Spleen (tissue), 7 donors: ENCODE results near the gene SRF.

Experiments
- POLR2A ChIP-seq, 3 donors: fragments of 450-650 bp; IDR thresholded peaks; one replicate each; pipeline ENCODE4 v1.5.1; 2017; ENCODE audit warnings: antibody characterized with exemption in 3 of 3, mild to moderate bottlenecking in 1 of 3
- TF ChIP-seq, protein P1 (sequence below), 11 experiments: fragments of 200-600 bp in 7 of 11; fragments of 450-650 bp in 4 of 11; sonication (generic) in 4 of 11; IDR thresholded peaks in 8 of 11; conservative IDR thresholded peaks in 3 of 11; 1 replicate in 7 of 11; 2 replicates in 4 of 11; pipeline versions ENCODE4 v1.4.0 to v1.8.0; 2016 to 2021; ENCODE audit warnings: antibody characterized with exemption in 11 of 11, inconsistent platforms in 4 of 11, mild to moderate bottlenecking in 1 of 11
- donor health status: DM: no; HTN: no; CAD: no; lungs with moderate emphysema.
- donor health status: DM: no; HTN: no; CAD: no.
- donor health status: DM: no; HTN: no; CAD: no.

DNA sequence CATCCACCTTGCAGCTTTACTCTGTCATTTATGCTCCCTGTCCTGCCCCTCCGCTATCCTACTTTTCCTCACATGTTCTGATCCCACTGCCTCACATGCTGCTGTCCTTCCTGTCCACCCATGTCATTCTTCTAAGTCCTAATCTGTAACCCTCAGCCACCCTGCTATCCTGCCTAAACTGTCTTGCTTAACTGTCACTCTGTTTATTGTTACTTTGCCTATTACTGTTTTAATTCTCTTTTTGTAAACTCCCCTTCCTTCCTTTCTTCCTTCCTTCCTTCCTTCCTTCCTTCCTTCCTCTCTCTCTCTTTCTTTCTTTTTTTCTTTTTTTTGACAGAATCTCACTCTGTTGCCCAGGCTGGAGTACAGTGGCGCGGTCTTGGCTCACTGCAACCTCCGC lies 12.4 kb downstream of the SRF start:
- no peak for TF ChIP-seq POLR2A (IDR thresholded peaks at IDR 0.05)
- TF ChIP-seq, protein P1, sequence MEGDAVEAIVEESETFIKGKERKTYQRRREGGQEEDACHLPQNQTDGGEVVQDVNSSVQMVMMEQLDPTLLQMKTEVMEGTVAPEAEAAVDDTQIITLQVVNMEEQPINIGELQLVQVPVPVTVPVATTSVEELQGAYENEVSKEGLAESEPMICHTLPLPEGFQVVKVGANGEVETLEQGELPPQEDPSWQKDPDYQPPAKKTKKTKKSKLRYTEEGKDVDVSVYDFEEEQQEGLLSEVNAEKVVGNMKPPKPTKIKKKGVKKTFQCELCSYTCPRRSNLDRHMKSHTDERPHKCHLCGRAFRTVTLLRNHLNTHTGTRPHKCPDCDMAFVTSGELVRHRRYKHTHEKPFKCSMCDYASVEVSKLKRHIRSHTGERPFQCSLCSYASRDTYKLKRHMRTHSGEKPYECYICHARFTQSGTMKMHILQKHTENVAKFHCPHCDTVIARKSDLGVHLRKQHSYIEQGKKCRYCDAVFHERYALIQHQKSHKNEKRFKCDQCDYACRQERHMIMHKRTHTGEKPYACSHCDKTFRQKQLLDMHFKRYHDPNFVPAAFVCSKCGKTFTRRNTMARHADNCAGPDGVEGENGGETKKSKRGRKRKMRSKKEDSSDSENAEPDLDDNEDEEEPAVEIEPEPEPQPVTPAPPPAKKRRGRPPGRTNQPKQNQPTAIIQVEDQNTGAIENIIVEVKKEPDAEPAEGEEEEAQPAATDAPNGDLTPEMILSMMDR (IDR thresholded peaks at IDR 0.05 in 8 of 11, conservative IDR thresholded peaks at IDR 0.05 in 3 of 11) = no peak
